ENCODE measurements around the gene MAD2L1. TPM values are rescaled to one million over a fixed set of nuclear protein-coding genes. Genes with fewer than 3 reads are reported as not detected.

Gene MAD2L1
- total RNA-seq, 1 donor from 2014 or later: 0.90 TPM

DNA sequence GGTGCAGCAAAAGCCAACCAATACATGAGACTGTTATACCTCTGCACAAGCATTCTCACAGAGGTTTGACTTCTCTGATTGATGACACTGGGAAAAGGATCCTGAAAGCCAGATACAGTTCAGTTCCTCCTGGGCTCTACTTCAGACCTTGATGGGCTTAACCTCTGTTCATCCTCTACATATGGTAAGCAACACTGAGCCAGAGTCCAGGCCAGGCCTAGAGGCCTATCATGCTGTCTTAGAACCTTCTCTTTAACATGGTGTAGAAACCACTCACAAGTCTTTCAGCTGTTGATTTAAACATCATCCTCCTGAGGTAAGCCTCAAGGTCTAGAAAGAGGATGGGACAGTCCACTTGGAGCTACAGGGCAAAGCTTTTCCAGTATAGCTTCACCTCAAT lies 9.2 kb downstream of the MAD2L1 start:
- TF ChIP-seq, protein P1, sequence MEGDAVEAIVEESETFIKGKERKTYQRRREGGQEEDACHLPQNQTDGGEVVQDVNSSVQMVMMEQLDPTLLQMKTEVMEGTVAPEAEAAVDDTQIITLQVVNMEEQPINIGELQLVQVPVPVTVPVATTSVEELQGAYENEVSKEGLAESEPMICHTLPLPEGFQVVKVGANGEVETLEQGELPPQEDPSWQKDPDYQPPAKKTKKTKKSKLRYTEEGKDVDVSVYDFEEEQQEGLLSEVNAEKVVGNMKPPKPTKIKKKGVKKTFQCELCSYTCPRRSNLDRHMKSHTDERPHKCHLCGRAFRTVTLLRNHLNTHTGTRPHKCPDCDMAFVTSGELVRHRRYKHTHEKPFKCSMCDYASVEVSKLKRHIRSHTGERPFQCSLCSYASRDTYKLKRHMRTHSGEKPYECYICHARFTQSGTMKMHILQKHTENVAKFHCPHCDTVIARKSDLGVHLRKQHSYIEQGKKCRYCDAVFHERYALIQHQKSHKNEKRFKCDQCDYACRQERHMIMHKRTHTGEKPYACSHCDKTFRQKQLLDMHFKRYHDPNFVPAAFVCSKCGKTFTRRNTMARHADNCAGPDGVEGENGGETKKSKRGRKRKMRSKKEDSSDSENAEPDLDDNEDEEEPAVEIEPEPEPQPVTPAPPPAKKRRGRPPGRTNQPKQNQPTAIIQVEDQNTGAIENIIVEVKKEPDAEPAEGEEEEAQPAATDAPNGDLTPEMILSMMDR (IDR thresholded peaks at IDR 0.05): no peak
- intact Hi-C loops (cut with DNase I): no loop called here
- Histone ChIP-seq H3K27ac (no peak overlapping the region), H3K36me3 (no peaks in the 10 kb centered on the region), H3K4me3 (no peak overlapping the region), H3K27me3 (no peaks in the 10 kb centered on the region), H3K9me3 (no peaks in the 10 kb centered on the region), H3K4me1 (no peaks in the 10 kb centered on the region)
- no peak for DNase-seq
- ATAC-seq: no peak

DNA sequence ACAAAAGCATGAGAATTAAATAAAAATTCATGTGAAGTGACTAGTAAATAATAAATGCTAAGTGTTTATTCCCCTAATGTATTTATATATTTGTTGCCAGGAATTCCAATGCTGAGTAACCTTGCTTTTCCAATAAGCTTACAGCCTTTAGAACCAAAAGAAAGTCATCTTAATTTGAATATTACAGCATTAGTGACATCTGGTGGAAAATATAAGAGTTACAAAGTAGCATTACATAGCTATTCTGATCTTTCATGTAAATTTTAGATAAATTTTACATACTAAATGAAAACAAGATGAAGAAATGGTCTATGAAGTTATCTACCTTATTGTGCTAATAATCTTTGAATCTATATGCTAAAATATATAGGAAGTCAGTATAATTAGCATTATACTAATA lies 10.4 kb downstream of the MAD2L1 start:
- DNase-seq: no peak
- Histone ChIP-seq H3K4me1 (no peaks in the 10 kb centered on the region), H3K27me3 (no peaks in the 10 kb centered on the region), H3K27ac (no peak overlapping the region), H3K4me3 (no peak overlapping the region), H3K9me3 (no peaks in the 10 kb centered on the region), H3K36me3 (no peaks in the 10 kb centered on the region)
- intact Hi-C loops (cut with DNase I): no loop called here
- no peak for ATAC-seq
- TF ChIP-seq, protein P1 (IDR thresholded peaks at IDR 0.05): peak; percentile 39

DNA sequence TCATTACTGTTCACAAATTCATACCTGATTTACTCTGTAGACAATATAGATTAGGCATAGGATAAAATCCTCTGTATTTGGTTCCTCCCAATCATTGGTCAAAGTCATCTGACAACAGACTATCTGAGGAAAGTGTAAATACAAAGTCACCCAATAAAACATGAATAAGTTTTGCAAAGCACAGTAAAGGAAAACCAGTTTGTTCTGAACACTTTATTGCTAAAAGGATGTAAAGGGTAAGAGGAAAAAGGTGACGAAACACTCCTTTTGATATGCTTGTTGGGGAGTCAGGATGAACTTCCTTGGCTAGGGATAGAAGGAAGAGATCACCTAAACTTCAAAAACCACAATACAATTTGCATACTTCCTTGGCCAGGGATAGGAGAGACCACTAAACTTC lies 10.9 kb downstream of the MAD2L1 start:
- ATAC-seq (no peak), DNase-seq (no peak)
- Histone ChIP-seq H3K27ac (no peak overlapping the region), H3K27me3 (no peaks in the 10 kb centered on the region), H3K36me3 (no peaks in the 10 kb centered on the region), H3K4me3 (no peak overlapping the region), H3K9me3 (no peaks in the 10 kb centered on the region), H3K4me1 (no peaks in the 10 kb centered on the region)
- TF ChIP-seq, protein P1 (IDR thresholded peaks at IDR 0.05): no peak
- intact Hi-C loops (cut with DNase I): no loop called here

DNA sequence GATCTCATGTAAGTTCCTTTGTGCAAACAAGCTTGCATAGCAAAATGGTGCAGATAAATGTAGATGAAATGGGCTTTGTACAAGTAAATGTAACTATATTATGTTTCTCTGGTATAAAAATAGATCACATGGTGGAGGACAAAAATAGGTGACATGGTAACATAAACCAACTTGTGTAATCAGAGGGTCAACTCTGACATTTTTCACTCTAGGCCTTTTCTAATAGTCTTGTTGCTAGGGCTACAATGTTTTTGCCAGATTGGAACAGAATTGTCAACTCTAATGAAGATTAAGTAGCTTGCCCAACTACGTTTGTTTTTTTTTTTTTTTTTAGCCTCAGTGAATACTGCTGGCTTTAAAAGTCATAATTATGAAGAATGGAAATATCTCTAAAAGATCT lies 11.5 kb downstream of the MAD2L1 start:
- ATAC-seq: no peak
- Histone ChIP-seq H3K9me3 (no peaks in the 10 kb centered on the region), H3K27me3 (no peaks in the 10 kb centered on the region), H3K36me3 (no peaks in the 10 kb centered on the region), H3K4me3 (no peak overlapping the region), H3K27ac (no peak overlapping the region), H3K4me1 (no peaks in the 10 kb centered on the region)
- TF ChIP-seq, protein P1 (IDR thresholded peaks at IDR 0.05): no peak
- no peak for DNase-seq
- intact Hi-C loops (cut with DNase I): no loop called here

DNA sequence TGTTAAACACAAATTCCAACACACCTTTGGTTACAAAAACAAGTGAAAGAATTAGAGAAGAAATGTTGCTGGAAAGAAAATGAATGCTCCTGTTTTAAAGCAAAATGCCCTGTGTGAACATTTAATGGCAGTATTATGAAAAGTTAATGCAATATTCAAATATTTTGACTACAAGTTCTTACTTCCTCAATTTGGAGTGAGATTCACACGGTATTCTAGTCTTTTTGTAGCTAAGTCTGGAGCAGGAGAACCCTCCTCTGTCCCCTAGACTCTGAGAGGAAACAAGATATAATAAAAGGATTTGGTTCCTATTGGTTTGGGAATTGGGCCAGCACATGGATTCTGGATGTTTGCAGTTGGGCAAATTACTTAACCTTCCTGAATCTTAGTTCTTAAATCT lies 12.7 kb downstream of the MAD2L1 start:
- no peaks in the 10 kb centered on the region for H3K9me3 ChIP-seq
- intact Hi-C loops (cut with DNase I): no loop called here
- TF ChIP-seq, protein P1 (IDR thresholded peaks at IDR 0.05): no peak
- no peaks in the 10 kb centered on the region for H3K27me3 ChIP-seq
- H3K36me3 ChIP-seq: no peaks in the 10 kb centered on the region
- ATAC-seq (no peak), DNase-seq (no peak)
- no peak overlapping the region for H3K27ac ChIP-seq
- no peaks in the 10 kb centered on the region for H3K4me1 ChIP-seq
- no peak overlapping the region for H3K4me3 ChIP-seq

DNA sequence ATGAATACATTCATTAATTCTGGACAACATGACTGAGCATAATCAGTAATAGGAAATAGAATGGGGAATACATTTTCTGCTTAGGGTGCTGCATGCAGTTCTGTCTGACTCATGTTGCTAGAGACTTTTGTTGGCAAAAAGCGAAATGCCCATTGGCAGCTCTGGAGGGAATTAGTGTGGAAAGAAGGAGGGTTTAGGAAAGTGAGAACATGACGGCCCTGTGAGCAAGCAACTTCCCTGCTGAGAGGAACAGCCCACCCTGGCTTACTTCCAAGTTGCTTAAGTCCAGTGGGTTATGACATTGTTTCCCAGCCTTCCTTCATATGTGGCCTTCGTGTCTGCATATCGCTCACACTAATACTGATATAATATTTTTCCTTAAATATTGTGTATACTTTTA lies 13.8 kb downstream of the MAD2L1 start:
- H3K9me3 ChIP-seq: no peaks in the 10 kb centered on the region
- H3K27me3 ChIP-seq: no peaks in the 10 kb centered on the region
- intact Hi-C loops (cut with DNase I): no loop called here
- H3K36me3 ChIP-seq: no peaks in the 10 kb centered on the region
- ATAC-seq (peak; percentile 60), DNase-seq (no peak)
- H3K4me3 ChIP-seq: no peak overlapping the region
- no peaks in the 10 kb centered on the region for H3K4me1 ChIP-seq
- H3K27ac ChIP-seq: no peak overlapping the region
- TF ChIP-seq, protein P1 (IDR thresholded peaks at IDR 0.05): no peak
